ENCODE measurements around the gene VIM.
A peak's percentile ranks its signal among the peaks of the same experiment; 100 is the strongest.
"Not testable (repeated sequence)": the region's sequence is repeated elsewhere in the genome, so short reads cannot be mapped to it uniquely, and the experiment has no call there.

Gene VIM

GRCh38 chr10:17233286-17233991 lies 5.4 kb downstream of the VIM start:
- no peak for DNase-seq

- DNase-seq: no peak
These were observed 6.4 kb downstream of the VIM start for GRCh38 chr10:17234431-17234945.

- DNase-seq: no peak
These were observed 7.1 kb downstream of the VIM start for GRCh38 chr10:17235136-17235535.

GRCh38 chr10:17236468-17237148 lies 8.6 kb downstream of the VIM start:
- DNase-seq: no peak

- no peak for DNase-seq
These were observed 9.1 kb downstream of the VIM start for GRCh38 chr10:17237149-17237527.

GRCh38 chr10:17237915-17238444 lies 9.9 kb downstream of the VIM start:
- DNase-seq: no peak

- DNase-seq: no peak
These were observed 10.6 kb downstream of the VIM start for GRCh38 chr10:17238445-17239291.

GRCh38 chr10:17239345-17240085 lies 11.5 kb downstream of the VIM start:
- no peak for DNase-seq

GRCh38 chr10:17240096-17240495 lies 12.1 kb downstream of the VIM start:
- no peak for DNase-seq

- DNase-seq: no peak
These were observed 12.6 kb downstream of the VIM start for GRCh38 chr10:17240616-17241015.

- no peak for DNase-seq
These were observed 13.7 kb downstream of the VIM start for GRCh38 chr10:17241611-17242333.

GRCh38 chr10:17244700-17245365 lies 16.8 kb downstream of the VIM start:
- no peak for DNase-seq

GRCh38 chr10:17247210-17247609 lies 19.2 kb downstream of the VIM start:
- DNase-seq: no peak

- DNase-seq: no peak
These were observed 20.9 kb downstream of the VIM start for GRCh38 chr10:17248964-17249363.

GRCh38 chr10:17249820-17250219 lies 21.8 kb downstream of the VIM start:
- peak; percentile 1 for DNase-seq

GRCh38 chr10:17250736-17251135 lies 22.7 kb downstream of the VIM start:
- DNase-seq: no peak

- DNase-seq: not testable (repeated sequence)
These were observed 26.6 kb downstream of the VIM start for GRCh38 chr10:17254543-17255050.

GRCh38 chr10:17255512-17255911 lies 27.5 kb downstream of the VIM start:
- DNase-seq: no peak

- no peak for DNase-seq
These were observed 28.0 kb downstream of the VIM start for GRCh38 chr10:17256051-17256450.

GRCh38 chr10:17256627-17257026 lies 28.6 kb downstream of the VIM start:
- DNase-seq: no peak

Measured in NCI-H1092 treated with DMSO at 0.1 percent for 48 hours (cell line).